ENCODE measurements around the gene CEACAM8. TPM values are rescaled to one million over a fixed set of nuclear protein-coding genes. Genes with fewer than 3 reads are reported as not detected.

CEACAM8 gene
- total RNA-seq, 1 donor from 2014 or later: not detected

GRCh38 chr19:42601811-42602443 lies 7.2 kb upstream of the CEACAM8 start:
- Mint-ChIP-seq H3K9me3 (no peaks in the 10 kb centered on the region), H3K36me3 (ENCODE audit: low read depth) (no peaks in the 10 kb centered on the region), H3K27ac (no peak overlapping the region), H3K4me1 (ENCODE audit: low read depth) (no peaks in the 10 kb centered on the region), H3K27me3 (ENCODE audit: insufficient read depth) (peaks cover 16% of the 10 kb centered on the region), H3K4me3 (no peak overlapping the region)
- peak; percentile 14 for DNase-seq (ENCODE audit: low spot score)
- intact Hi-C loops (cut with micrococcal nuclease): no loop called here

- Mint-ChIP-seq H3K4me1 (ENCODE audit: low read depth) (no peaks in the 10 kb centered on the region), H3K4me3 (no peak overlapping the region), H3K36me3 (ENCODE audit: low read depth) (no peaks in the 10 kb centered on the region), H3K27ac (no peak overlapping the region), H3K9me3 (no peaks in the 10 kb centered on the region), H3K27me3 (ENCODE audit: insufficient read depth) (peaks cover 16% of the 10 kb centered on the region)
- no peak for DNase-seq (ENCODE audit: low spot score)
- intact Hi-C loops (cut with micrococcal nuclease): loop anchor here (1.0 to 2.0 kb wide), 2 partner anchors 30 to 146 kb away; no protein-coding TSS in a partner anchor
Observed at GRCh38 chr19:42596391-42597072, 1.8 kb upstream of the CEACAM8 start.

- no peaks in the 10 kb centered on the region for H3K36me3 Mint-ChIP-seq (ENCODE audit: low read depth)
- intact Hi-C loops (cut with micrococcal nuclease): loop anchor here (1.0 to 2.0 kb wide), 2 partner anchors 29 to 145 kb away; no protein-coding TSS in a partner anchor
Observed at GRCh38 chr19:42595550-42596172, 937 bp upstream of the CEACAM8 start.

DNA sequence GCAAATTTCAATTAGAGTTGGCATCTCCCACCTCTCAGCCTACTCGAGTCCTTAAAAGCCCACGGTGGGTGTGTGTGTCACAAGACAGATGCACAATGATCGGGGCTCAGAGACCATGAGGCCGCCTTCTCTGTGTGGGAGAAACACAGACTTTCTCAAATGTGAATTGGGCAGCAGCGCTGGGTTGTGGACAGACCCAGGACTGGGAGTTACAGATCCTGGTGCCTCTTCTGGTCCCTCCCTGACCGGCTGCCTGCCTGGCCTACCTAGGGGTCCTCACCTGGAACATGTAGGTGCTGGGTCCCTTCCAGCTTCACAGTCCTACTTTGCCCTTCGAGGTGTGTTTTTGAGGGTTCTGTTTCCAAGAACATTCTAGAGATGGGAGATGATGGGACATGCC lies 4.9 kb downstream of the CEACAM8 start:
- H3K9me3 Mint-ChIP-seq: no peaks in the 10 kb centered on the region
- no peak for DNase-seq (ENCODE audit: low spot score)
- H3K36me3 Mint-ChIP-seq (ENCODE audit: low read depth): no peaks in the 10 kb centered on the region
- H3K4me1 Mint-ChIP-seq (ENCODE audit: low read depth): no peaks in the 10 kb centered on the region
- H3K27ac Mint-ChIP-seq: no peak overlapping the region
- no peak overlapping the region for H3K4me3 Mint-ChIP-seq
- peaks cover 8% of the 10 kb centered on the region for H3K27me3 Mint-ChIP-seq (ENCODE audit: insufficient read depth)
- intact Hi-C loops (cut with micrococcal nuclease): no loop called here

More at GRCh38 chr19:42595550-42596172, 937 bp upstream of the CEACAM8 start:
- no peaks in the 10 kb centered on the region for H3K9me3 Mint-ChIP-seq
- no peak overlapping the region for H3K27ac Mint-ChIP-seq
- no peak for DNase-seq (ENCODE audit: low spot score)
- no peaks in the 10 kb centered on the region for H3K4me1 Mint-ChIP-seq (ENCODE audit: low read depth)
- peaks cover 16% of the 10 kb centered on the region for H3K27me3 Mint-ChIP-seq (ENCODE audit: insufficient read depth)
- H3K4me3 Mint-ChIP-seq: no peak overlapping the region

DNA sequence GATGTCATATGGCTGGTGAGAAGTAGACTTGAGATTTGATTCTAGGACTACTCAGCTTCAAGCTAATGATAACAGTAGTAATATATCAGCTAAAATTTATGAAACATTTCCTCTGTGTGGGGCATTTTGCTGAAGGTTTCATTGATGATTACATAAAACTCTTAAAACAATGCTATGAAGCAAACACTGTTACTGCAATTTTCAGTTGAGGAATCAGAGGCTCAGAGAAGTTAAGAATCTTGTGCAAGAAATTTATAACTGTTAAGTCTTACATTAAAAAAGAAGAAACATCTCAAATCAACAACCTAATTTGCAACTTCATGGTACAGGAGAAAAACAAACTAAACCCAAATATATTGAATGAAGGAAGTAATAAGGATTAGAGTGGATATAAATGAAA lies 10.3 kb downstream of the CEACAM8 start:
- no peaks in the 10 kb centered on the region for H3K9me3 Mint-ChIP-seq
- intact Hi-C loops (cut with micrococcal nuclease): no loop called here
- no peaks in the 10 kb centered on the region for H3K36me3 Mint-ChIP-seq (ENCODE audit: low read depth)
- peaks cover 18% of the 10 kb centered on the region for H3K27me3 Mint-ChIP-seq (ENCODE audit: insufficient read depth)
- no peak overlapping the region for H3K4me3 Mint-ChIP-seq
- no peaks in the 10 kb centered on the region for H3K4me1 Mint-ChIP-seq (ENCODE audit: low read depth)
- no peak for DNase-seq (ENCODE audit: low spot score)
- H3K27ac Mint-ChIP-seq: no peak overlapping the region

GRCh38 chr19:42577016-42577415 lies 17.7 kb downstream of the CEACAM8 start:
- Mint-ChIP-seq H3K4me1 (ENCODE audit: low read depth) (no peaks in the 10 kb centered on the region), H3K27ac (no peak overlapping the region), H3K27me3 (ENCODE audit: insufficient read depth) (peaks cover 24% of the 10 kb centered on the region), H3K36me3 (ENCODE audit: low read depth) (no peaks in the 10 kb centered on the region), H3K9me3 (no peaks in the 10 kb centered on the region), H3K4me3 (no peak overlapping the region)
- intact Hi-C loops (cut with micrococcal nuclease): no loop called here
- no peak for DNase-seq (ENCODE audit: low spot score)

DNA sequence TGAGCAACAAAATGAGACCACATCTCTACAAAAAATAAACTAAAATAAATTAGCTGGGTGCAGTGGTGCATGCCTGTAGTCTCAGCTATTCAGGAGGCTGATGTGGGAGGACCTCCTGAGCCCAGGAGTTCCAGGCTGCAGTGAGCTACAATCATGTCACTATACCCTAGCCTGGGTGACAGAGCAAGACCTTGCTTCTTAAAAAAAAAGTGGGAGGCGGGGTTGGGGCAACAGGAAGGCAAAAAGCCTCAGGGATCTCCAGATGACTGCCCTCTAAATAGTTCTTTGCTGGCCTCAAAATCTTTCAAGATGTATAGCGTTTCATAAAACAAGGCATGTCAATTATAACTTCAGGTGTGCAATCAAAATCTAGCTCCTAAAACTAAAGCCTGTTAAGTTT lies 18.5 kb downstream of the CEACAM8 start:
- Mint-ChIP-seq H3K27me3 (ENCODE audit: insufficient read depth) (peaks cover 26% of the 10 kb centered on the region), H3K27ac (no peak overlapping the region), H3K36me3 (ENCODE audit: low read depth) (no peaks in the 10 kb centered on the region), H3K4me1 (ENCODE audit: low read depth) (no peaks in the 10 kb centered on the region), H3K4me3 (no peak overlapping the region), H3K9me3 (no peaks in the 10 kb centered on the region)
- intact Hi-C loops (cut with micrococcal nuclease): no loop called here
- DNase-seq (ENCODE audit: low spot score): no peak

GRCh38 chr19:42573642-42574041 lies 21.1 kb downstream of the CEACAM8 start:
- no peak for DNase-seq (ENCODE audit: low spot score)
- Mint-ChIP-seq H3K4me1 (ENCODE audit: low read depth) (no peaks in the 10 kb centered on the region), H3K4me3 (no peak overlapping the region), H3K27me3 (ENCODE audit: insufficient read depth) (peaks cover 13% of the 10 kb centered on the region), H3K36me3 (ENCODE audit: low read depth) (no peaks in the 10 kb centered on the region), H3K27ac (no peak overlapping the region), H3K9me3 (no peaks in the 10 kb centered on the region)
- intact Hi-C loops (cut with micrococcal nuclease): no loop called here

GRCh38 chr19:42571116-42571515 lies 23.6 kb downstream of the CEACAM8 start:
- intact Hi-C loops (cut with micrococcal nuclease): no loop called here
- Mint-ChIP-seq H3K4me1 (ENCODE audit: low read depth) (no peaks in the 10 kb centered on the region), H3K36me3 (ENCODE audit: low read depth) (no peaks in the 10 kb centered on the region), H3K4me3 (no peak overlapping the region), H3K9me3 (no peaks in the 10 kb centered on the region), H3K27ac (no peak overlapping the region), H3K27me3 (ENCODE audit: insufficient read depth) (peaks cover 11% of the 10 kb centered on the region)
- no peak for DNase-seq (ENCODE audit: low spot score)

- no peak overlapping the region for H3K4me3 Mint-ChIP-seq
- intact Hi-C loops (cut with micrococcal nuclease): no loop called here
- H3K27ac Mint-ChIP-seq: no peak overlapping the region
- H3K27me3 Mint-ChIP-seq (ENCODE audit: insufficient read depth): peaks cover 9% of the 10 kb centered on the region
- H3K36me3 Mint-ChIP-seq (ENCODE audit: low read depth): no peaks in the 10 kb centered on the region
- no peaks in the 10 kb centered on the region for H3K4me1 Mint-ChIP-seq (ENCODE audit: low read depth)
- H3K9me3 Mint-ChIP-seq: no peaks in the 10 kb centered on the region
- DNase-seq (ENCODE audit: low spot score): no peak
Observed at GRCh38 chr19:42569193-42569592, 25.5 kb downstream of the CEACAM8 start.

DNA sequence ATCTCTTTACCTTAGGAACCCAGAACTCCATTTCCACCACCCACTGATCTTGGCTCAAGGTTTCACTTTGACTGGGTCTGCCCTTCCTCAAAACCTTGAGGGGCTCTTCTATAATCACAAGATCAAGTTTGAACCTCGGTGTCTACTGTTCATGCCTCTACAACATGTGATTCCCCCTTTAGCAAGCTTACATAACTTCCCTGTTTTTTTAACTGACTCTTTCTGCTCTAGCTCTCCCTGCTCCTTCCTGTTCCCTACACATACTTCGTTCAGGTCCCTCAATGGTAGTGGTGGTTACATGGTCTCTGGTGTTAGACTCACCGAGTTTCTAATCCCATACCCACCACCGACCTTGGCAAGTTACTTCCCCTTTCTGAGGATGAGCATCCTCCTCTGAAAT lies 26.7 kb downstream of the CEACAM8 start:
- no peak overlapping the region for H3K27ac Mint-ChIP-seq
- H3K4me1 Mint-ChIP-seq (ENCODE audit: low read depth): peaks cover 6% of the 10 kb centered on the region
- DNase-seq (ENCODE audit: low spot score): no peak
- H3K36me3 Mint-ChIP-seq (ENCODE audit: low read depth): no peaks in the 10 kb centered on the region
- no peak overlapping the region for H3K4me3 Mint-ChIP-seq
- intact Hi-C loops (cut with micrococcal nuclease): no loop called here
- H3K27me3 Mint-ChIP-seq (ENCODE audit: insufficient read depth): peaks cover 11% of the 10 kb centered on the region
- H3K9me3 Mint-ChIP-seq: no peaks in the 10 kb centered on the region

GRCh38 chr19:42567567-42567966 lies 27.2 kb downstream of the CEACAM8 start:
- no peaks in the 10 kb centered on the region for H3K9me3 Mint-ChIP-seq
- intact Hi-C loops (cut with micrococcal nuclease): loop anchor here (1.0 to 2.0 kb wide), 2 partner anchors 29 to 117 kb away; no protein-coding TSS in a partner anchor
- H3K27ac Mint-ChIP-seq: no peak overlapping the region
- H3K4me1 Mint-ChIP-seq (ENCODE audit: low read depth): peaks cover 6% of the 10 kb centered on the region
- peaks cover 10% of the 10 kb centered on the region for H3K27me3 Mint-ChIP-seq (ENCODE audit: insufficient read depth)
- H3K36me3 Mint-ChIP-seq (ENCODE audit: low read depth): no peaks in the 10 kb centered on the region
- DNase-seq (ENCODE audit: low spot score): no peak
- H3K4me3 Mint-ChIP-seq: no peak overlapping the region
